K562 (cell line): ENCODE measurements around the gene PIP5KL1. TPM values are rescaled to one million over a fixed set of nuclear protein-coding genes. Genes with fewer than 3 reads are reported as not detected.
A peak's percentile ranks its signal among the peaks of the same experiment; 100 is the strongest.

Experiments used
- ARID4B ChIP-seq: sonication (generic); formaldehyde crosslinking; IDR thresholded peaks from 2 replicates; pipeline ENCODE4 v1.8.0; 2022; ENCODE audit warnings: mild to moderate bottlenecking, missing genetic modification reagents
- DPF2 ChIP-seq: fragments of 450-650 bp; IDR thresholded peaks from 2 replicates; pipeline ENCODE4 v1.6.1; 2016
- E2F3 ChIP-seq: fragments of 250-450 bp; sonication (Bioruptor Pico); IDR thresholded peaks from 2 replicates; pipeline ENCODE4 v1.4.0; 2020; ENCODE audit warnings: mild to moderate bottlenecking
- E2F8 ChIP-seq: fragments of 450-650 bp; IDR thresholded peaks from 2 replicates; pipeline ENCODE4 v1.7.1; 2018; ENCODE audit warnings: mild to moderate bottlenecking, low read depth; ENCODE audit not compliant: partially characterized antibody
- ETV5 ChIP-seq: sonication (generic); formaldehyde crosslinking; IDR thresholded peaks from 2 replicates; pipeline ENCODE4 v1.4.0; 2020; ENCODE audit warnings: low read depth, mild to moderate bottlenecking, missing genetic modification reagents
- GABPB1 ChIP-seq: sonication (generic); formaldehyde crosslinking; IDR thresholded peaks from 2 replicates; pipeline ENCODE4 v1.8.0; 2022; ENCODE audit warnings: mild to moderate bottlenecking, missing genetic modification reagents
- HDAC1 ChIP-seq, 2 experiments: fragments of 450-650 bp; IDR thresholded peaks; 2 replicates each; pipeline ENCODE4 v1.6.1; 2016 to 2017; ENCODE audit warnings: inconsistent platforms in 1 of 2, mild to moderate bottlenecking in 1 of 2, moderate library complexity in 1 of 2
- HDGF ChIP-seq: fragments of 450-650 bp; IDR thresholded peaks from 2 replicates; pipeline ENCODE4 v1.6.1; 2016
- KLF1 ChIP-seq: fragments of 450-650 bp; IDR thresholded peaks from 2 replicates; pipeline ENCODE4 v1.6.1; 2016; ENCODE audit warnings: missing genetic modification characterization, missing compliant biosample characterization
- MAZ ChIP-seq, 2 experiments: fragments of 450-650 bp in 1 of 2; sonication (generic) in 1 of 2; formaldehyde crosslinking; IDR thresholded peaks in 1 of 2; conservative IDR thresholded peaks in 1 of 2; 2 replicates each; pipeline versions ENCODE4 v1.4.0 to v1.5.0; 2020; ENCODE audit warnings: mild to moderate bottlenecking in 1 of 2, missing genetic modification reagents in 1 of 2
- NBN ChIP-seq: fragments of 450-650 bp; IDR thresholded peaks from 2 replicates; pipeline ENCODE4 v1.6.1; 2016; ENCODE audit warnings: low read depth, mild to moderate bottlenecking
- NR2C2 ChIP-seq, 2 experiments: fragments of 200-800 bp in 1 of 2; sonication (Bioruptor generic) in 1 of 2; sonication (generic) in 1 of 2; formaldehyde crosslinking in 1 of 2; IDR thresholded peaks; 2 replicates each; pipeline versions ENCODE4 v1.6.1 to v1.8.0; 2016 to 2022; ENCODE audit warnings: mild to moderate bottlenecking in 1 of 2, missing compliant biosample characterization in 1 of 2, missing genetic modification characterization in 1 of 2, missing genetic modification reagents in 1 of 2
- SMAD4 ChIP-seq: fragments of 250-450 bp; sonication (Bioruptor Pico); conservative IDR thresholded peaks from 2 replicates; pipeline ENCODE4 v1.8.0; 2021; ENCODE audit warnings: inconsistent platforms, mild to moderate bottlenecking, moderate library complexity
- ZFX ChIP-seq: sonication (generic); formaldehyde crosslinking; IDR thresholded peaks from 2 replicates; pipeline ENCODE4 v1.8.0; 2022; ENCODE audit warnings: mild to moderate bottlenecking, missing genetic modification reagents, moderate library complexity
- ZNF395 ChIP-seq: fragments of 200-800 bp; sonication (Bioruptor generic); IDR thresholded peaks from 2 replicates; pipeline ENCODE4 v1.6.1; 2017; ENCODE audit warnings: missing genetic modification characterization, missing compliant biosample characterization
- ZNF551 ChIP-seq: fragments of 250-450 bp; sonication (Bioruptor Pico); IDR thresholded peaks from 2 replicates; pipeline ENCODE4 v1.5.0; 2021; ENCODE audit warnings: mild to moderate bottlenecking, moderate library complexity
- polyA plus RNA-seq, 8 experiments: library from polyadenylated mRNA; depleted of rRNA in 4 of 8; stranded (reverse) in 5 of 8; unstranded in 3 of 8; fragments of >200 nt; fragmentation: Nextera tagmentation in 2 of 8; fragmentation: Illumina TruSeq in 1 of 8; extraction: Ambion mirVana in 2 of 8; extraction: Trizol in 1 of 8; gene quantifications; 2 replicates each; pipeline versions ENCODE4 v1.2.1 to v1.2.3, GENCODE V29; 2011 to 2014; ENCODE audit warnings: inconsistent platforms in 1 of 8, missing spikeins in 1 of 8
- total RNA-seq, 7 experiments: library from RNA; depleted of rRNA in 6 of 7; stranded (reverse); fragments of >200 nt in 6 of 7; fragmentation: Illumina TruSeq in 2 of 7; extraction: Trizol in 2 of 7; gene quantifications; 2 replicates each; pipeline versions ENCODE4 v1.2.1 to v1.2.3, GENCODE V29; 2011 to 2021; ENCODE audit warnings: low replicate concordance in 1 of 7

PIP5KL1 gene
- total and polyA plus RNA-seq, 9 of the 15 experiments (the other 6 are each of a cell fraction or from before 2014, with no cell fraction given) = 0.18 to 4.8 (median 1.2) TPM

- TF ChIP-seq ETV5 (CRISPR knock-in tag) (peak; percentile 72; the same call in 1 of the 2 replicates), DPF2 (no peak), ARID4B (CRISPR knock-in tag) (peak; percentile 85), GABPB1 (peak; percentile 99), KLF1 (tag) (no peak), HDGF (peak; percentile 91), ZFX (CRISPR knock-in tag) (peak; percentile 88), NBN (peak; percentile 29; the same call in 1 of the 2 replicates), ZNF395 (peak; percentile 75; the same call in 1 of the 2 replicates), HDAC1 (IDR thresholded peaks at IDR 0.05) (peak in 1 of 2 experiments; percentile 70; a peak in 2 of 4 replicates), SMAD4 (peak; percentile 52; the same call in 1 of the 2 replicates), NR2C2 (CRISPR knock-in tag; IDR thresholded peaks at IDR 0.05) (0 out of 2 replicates have a peak, but pooled peaks have one; percentile 59), NR2C2 (tag; IDR thresholded peaks at IDR 0.05) (peak; percentile 95), E2F8 (peak; percentile 98), E2F3 (CRISPR knock-in tag) (no peak), ZNF551 (no peak), MAZ (CRISPR knock-in tag; conservative IDR thresholded peaks at IDR 0.05 in 1 of 2, IDR thresholded peaks at IDR 0.05 in 1 of 2) (peak; percentile 41 to 52; a peak in 2 of 4 replicates)
These were observed 7.1 kb upstream of the PIP5KL1 start, which contains the start of gene DPM2 (continued) for GRCh38 chr9:127937388-127938297.
